ES-I3 (cell line): ENCODE data around the gene AHCYL2.
"Not testable (repeated sequence)": the region's sequence is repeated elsewhere in the genome, so short reads cannot be mapped to it uniquely, and the experiment has no call there.

ENCODE experiments used
- H3K36me3 ChIP-seq: 2 replicates; pipeline ENCODE4 v1.6.1; 2013; ENCODE audit warnings: mild to moderate bottlenecking, low read length, control low read depth, moderate library complexity; ENCODE audit not compliant: insufficient read depth
- H3K4me1 ChIP-seq: 2 replicates; pipeline ENCODE4 v1.6.1; 2013; ENCODE audit warnings: mild to moderate bottlenecking, control low read depth, low read length; ENCODE audit not compliant: insufficient read depth
- H3K9ac ChIP-seq: 2 replicates; pipeline ENCODE4 v1.6.1; 2013; ENCODE audit warnings: low read depth, mild to moderate bottlenecking, low read length, moderate library complexity
- H3K9me3 ChIP-seq: 2 replicates; pipeline ENCODE4 v1.6.1; 2013; ENCODE audit warnings: mild to moderate bottlenecking, low read length, moderate library complexity; ENCODE audit not compliant: control insufficient read depth, insufficient read depth

The AHCYL2 gene

DNA sequence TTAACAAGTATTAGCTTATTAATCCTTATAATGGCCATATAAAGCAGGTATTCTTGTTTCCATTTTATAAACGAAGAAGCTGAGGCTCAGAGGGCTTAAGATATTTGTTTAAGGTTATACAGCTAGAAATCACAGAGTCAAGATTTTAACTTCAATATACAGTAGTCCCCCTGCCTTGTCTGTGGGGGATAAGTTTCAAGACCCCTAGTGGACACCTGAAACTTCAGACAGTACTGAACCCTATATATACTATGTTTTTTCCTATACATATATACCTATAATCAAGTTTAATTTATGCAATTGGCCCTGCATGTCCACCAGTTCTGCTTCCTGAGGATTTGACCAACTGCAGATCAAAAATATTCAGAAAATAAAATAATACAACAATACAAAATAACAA lies 165.0 kb downstream of the AHCYL2 start:
- 0 out of 2 replicates have a peak, but pooled peaks cover 3% of the 10 kb centered on the region for H3K36me3 ChIP-seq
- no peaks in the 10 kb centered on the region for H3K9me3 ChIP-seq
- peaks cover 19% of the 10 kb centered on the region for H3K4me1 ChIP-seq
- no peak overlapping the region for H3K9ac ChIP-seq

DNA sequence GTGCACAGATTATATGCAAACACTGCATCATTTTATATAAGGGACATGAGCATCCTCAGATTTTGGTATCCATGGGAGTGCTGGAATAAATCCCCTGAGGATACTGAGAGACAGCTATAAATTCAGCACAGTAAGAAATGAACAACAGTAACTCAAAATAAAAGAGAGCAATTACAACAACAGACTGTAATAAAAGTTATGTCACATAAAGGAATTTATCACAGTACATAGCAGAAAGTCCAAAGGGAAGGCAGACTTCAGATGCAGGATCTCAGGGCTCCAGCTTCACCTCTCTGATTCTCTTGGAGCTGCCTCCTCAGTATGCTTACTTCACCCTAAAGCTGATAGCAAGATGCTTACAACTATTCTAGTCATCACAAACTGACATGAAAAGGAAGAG lies 165.5 kb downstream of the AHCYL2 start:
- Histone ChIP-seq H3K9ac (no peak overlapping the region), H3K4me1 (peaks cover 14% of the 10 kb centered on the region), H3K9me3 (no peaks in the 10 kb centered on the region), H3K36me3 (0 out of 2 replicates have a peak, but pooled peaks cover 3% of the 10 kb centered on the region)

DNA sequence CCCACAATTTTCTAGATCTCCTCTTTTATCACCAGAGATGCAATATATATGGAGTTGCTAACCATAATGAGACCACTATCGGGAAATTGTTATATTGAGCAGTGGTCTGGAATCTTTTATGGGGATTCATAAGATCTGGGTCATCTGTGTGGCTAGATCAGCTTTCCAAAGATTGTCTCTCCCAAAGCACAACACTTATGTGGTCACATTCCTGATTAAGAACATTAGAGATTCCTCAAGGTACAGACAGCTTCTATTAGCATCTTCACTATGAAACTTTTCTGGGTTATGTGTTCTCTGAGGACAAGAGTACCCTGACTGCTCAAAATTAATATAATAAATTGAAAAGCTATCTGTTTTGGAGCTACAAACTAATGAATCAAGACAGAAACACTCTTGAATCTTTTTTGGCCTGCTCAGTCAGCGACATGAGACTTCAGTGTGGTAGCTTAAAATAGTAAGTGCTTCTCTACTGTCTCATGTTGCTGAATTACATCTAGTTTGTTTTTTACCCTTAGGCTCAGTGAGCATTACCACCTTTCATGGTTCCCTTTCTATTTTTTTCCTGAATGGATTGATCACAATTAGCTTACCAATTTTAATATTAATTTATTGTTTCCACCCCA lies 166.8 kb downstream of the AHCYL2 start:
- Histone ChIP-seq H3K9ac (no peak overlapping the region), H3K9me3 (no peaks in the 10 kb centered on the region), H3K4me1 (peaks cover 10% of the 10 kb centered on the region), H3K36me3 (0 out of 2 replicates have a peak, but pooled peaks cover 3% of the 10 kb centered on the region)

GRCh38 chr7:129393255-129393654 lies 168.4 kb downstream of the AHCYL2 start:
- H3K4me1 ChIP-seq: peaks cover 2% of the 10 kb centered on the region; the same call in 1 of the 2 replicates
- no peak overlapping the region for H3K9ac ChIP-seq
- H3K9me3 ChIP-seq: no peaks in the 10 kb centered on the region
- H3K36me3 ChIP-seq: 0 out of 2 replicates have a peak, but pooled peaks cover 3% of the 10 kb centered on the region

DNA sequence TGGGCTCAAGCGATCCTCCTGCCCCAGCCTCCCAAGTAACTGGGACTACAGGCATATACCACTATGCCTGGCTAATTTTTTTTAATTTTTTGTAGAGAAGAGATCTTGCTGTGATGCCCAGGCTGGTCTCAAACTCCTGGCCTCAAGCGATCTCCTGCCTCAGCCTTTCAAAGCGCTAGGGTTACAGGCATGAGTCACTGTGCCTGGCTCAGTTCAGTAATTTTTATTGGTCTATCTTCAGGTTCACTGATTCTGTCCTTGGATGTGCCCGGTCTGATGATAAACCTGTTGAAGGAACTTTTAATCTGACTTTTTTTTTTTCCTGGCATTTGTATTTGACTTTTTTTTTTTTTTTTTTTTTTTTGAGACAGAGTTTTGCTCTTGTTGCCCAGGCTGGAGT lies 169.3 kb downstream of the AHCYL2 start:
- H3K9ac ChIP-seq: no peak overlapping the region
- no peaks in the 10 kb centered on the region for H3K9me3 ChIP-seq
- no peaks in the 10 kb centered on the region for H3K36me3 ChIP-seq
- H3K4me1 ChIP-seq: no peaks in the 10 kb centered on the region; the same call in 1 of the 2 replicates

- no peak overlapping the region for H3K9ac ChIP-seq
- H3K9me3 ChIP-seq: no peaks in the 10 kb centered on the region
- no peaks in the 10 kb centered on the region; the same call in 1 of the 2 replicates for H3K4me1 ChIP-seq
Observed at GRCh38 chr7:129394982-129395914, 170.4 kb downstream of the AHCYL2 start.

DNA sequence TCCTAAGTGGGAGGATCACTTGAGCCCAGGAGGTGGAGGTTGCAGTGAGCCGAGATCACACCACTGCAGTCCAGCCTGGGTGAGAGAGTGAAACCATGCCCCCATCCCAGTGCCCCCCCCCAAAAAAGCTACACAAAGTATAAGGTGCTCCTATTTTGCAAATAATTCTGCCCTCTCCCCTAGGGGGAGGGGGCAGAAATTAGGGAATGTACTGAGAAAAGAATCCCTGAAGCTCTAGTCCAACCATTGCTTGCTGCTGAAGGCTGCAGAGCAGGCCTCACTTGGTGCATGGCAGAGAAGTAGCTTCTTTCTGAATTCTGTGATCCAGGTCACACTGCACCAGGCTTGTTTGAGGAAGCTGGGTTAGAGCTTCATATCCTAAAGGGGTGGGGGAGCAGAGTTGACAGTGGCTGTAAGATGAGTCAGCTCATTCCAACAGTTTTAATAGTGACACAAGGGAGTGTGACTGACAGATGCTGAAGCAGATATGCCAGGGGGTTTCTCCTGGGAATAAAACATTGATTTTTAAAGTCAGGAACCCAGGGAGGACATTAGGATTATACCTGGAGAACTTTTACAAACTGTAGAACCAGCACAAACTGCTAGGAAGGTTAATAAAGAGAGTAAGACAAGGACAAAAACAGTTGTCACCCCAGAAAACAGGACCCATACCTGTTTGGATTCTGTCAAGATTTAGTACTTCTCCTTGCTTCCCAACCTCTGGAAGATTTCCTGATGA lies 176.6 kb downstream of the AHCYL2 start:
- H3K9ac ChIP-seq: no peak overlapping the region
- peaks cover 5% of the 10 kb centered on the region; the same call in 1 of the 2 replicates for H3K4me1 ChIP-seq
- no peaks in the 10 kb centered on the region for H3K9me3 ChIP-seq
- H3K36me3 ChIP-seq: no peaks in the 10 kb centered on the region

More at GRCh38 chr7:129394982-129395914, 170.4 kb downstream of the AHCYL2 start:
- H3K36me3 ChIP-seq: no peaks in the 10 kb centered on the region

GRCh38 chr7:129401967-129402860 lies 177.4 kb downstream of the AHCYL2 start:
- Histone ChIP-seq H3K36me3 (no peaks in the 10 kb centered on the region), H3K4me1 (peaks cover 5% of the 10 kb centered on the region; the same call in 1 of the 2 replicates), H3K9ac (no peak overlapping the region), H3K9me3 (no peaks in the 10 kb centered on the region)

DNA sequence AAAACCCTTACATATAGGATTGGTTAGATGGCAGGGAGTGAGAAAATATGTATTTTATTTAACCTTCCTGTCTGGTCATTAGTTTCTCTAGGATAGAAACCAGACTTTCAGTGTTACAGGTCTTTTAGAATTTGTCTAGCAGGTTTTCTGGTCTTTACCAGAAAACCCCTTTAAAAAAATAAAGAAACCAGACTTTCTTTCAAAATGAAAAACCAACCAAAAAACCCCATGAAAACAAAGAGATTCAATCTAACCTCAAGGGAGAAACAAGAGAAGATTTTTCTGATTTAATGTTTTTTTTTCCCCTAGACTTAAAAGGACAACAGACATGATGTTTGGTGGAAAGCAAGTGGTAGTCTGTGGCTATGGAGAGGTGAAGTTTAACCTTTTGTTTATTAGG lies 180.7 kb downstream of the AHCYL2 start:
- H3K9me3 ChIP-seq: no peaks in the 10 kb centered on the region
- H3K36me3 ChIP-seq: no peaks in the 10 kb centered on the region
- peaks cover 5% of the 10 kb centered on the region; the same call in 1 of the 2 replicates for H3K4me1 ChIP-seq
- no peak overlapping the region for H3K9ac ChIP-seq

- not testable (repeated sequence) for H3K9ac ChIP-seq, H3K4me1 ChIP-seq, H3K9me3 ChIP-seq, H3K36me3 ChIP-seq
Observed at GRCh38 chr7:129410238-129410637, 185.4 kb downstream of the AHCYL2 start.

DNA sequence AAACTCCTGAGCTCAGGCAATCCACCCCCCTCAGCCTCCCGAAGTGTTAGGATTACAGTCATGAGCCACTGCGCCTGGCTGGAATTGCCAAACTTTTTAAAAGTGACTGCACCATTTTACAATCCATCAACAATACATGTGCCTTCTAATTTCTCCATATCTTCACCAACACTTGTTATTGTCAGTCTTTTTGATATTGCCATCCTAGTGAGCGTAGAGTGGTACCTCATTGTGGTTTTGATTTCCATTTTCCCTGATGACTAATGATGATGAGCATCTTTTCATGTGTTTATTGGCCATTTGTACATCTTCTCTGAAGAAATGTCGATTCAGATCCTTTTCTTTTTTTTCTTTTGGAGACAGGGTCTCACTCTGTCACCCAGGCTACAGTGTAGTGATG lies 187.7 kb downstream of the AHCYL2 start:
- H3K36me3 ChIP-seq: no peaks in the 10 kb centered on the region
- no peak overlapping the region for H3K9ac ChIP-seq
- H3K9me3 ChIP-seq: no peaks in the 10 kb centered on the region
- H3K4me1 ChIP-seq: no peaks in the 10 kb centered on the region

DNA sequence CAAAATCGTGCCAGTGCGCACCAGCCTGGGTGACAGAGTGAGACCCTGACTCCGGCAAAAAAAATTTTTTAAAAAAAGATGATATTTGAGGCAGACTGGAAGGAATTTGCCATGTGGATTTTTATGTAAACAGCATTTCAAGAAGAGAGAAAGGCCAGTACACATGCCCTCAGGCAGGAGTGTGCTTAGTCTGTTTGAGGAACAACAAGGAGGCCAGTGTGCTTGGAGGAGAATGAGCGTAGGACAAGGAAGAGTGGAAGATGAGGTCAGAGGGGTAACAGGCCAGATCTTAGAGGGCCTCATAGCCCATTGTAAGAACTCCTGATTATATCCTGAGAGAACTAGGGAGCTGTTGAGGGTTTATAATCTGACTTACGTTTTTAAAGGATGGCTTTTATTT lies 192.2 kb downstream of the AHCYL2 start:
- H3K36me3 ChIP-seq: no peaks in the 10 kb centered on the region
- H3K9me3 ChIP-seq: no peaks in the 10 kb centered on the region
- H3K4me1 ChIP-seq: no peaks in the 10 kb centered on the region
- no peak overlapping the region for H3K9ac ChIP-seq

- Histone ChIP-seq H3K9ac (no peak overlapping the region), H3K36me3 (no peaks in the 10 kb centered on the region; the same call in 1 of the 2 replicates), H3K4me1 (no peaks in the 10 kb centered on the region), H3K9me3 (no peaks in the 10 kb centered on the region)
Observed at GRCh38 chr7:129421717-129422250, 197.0 kb downstream of the AHCYL2 start.
